Ovary (tissue), 3 donors: ENCODE measurements around the gene BAHCC1.

Experiments used
- CTCF ChIP-seq, 3 donors: fragments of 450-650 bp in 2 of 3; fragments of 200-600 bp in 1 of 3; IDR thresholded peaks; one replicate each; pipeline versions ENCODE4 v1.5.1 to v1.8.0; 2016 to 2022; ENCODE audit warnings: antibody characterized with exemption in 3 of 3, mild to moderate bottlenecking in 1 of 3
- EP300 ChIP-seq: sonication (generic); formaldehyde crosslinking; IDR thresholded peaks from one replicate; pipeline ENCODE4 v1.6.1; 2017; ENCODE audit warnings: antibody characterized with exemption
- POLR2A ChIP-seq: fragments of 450-650 bp; IDR thresholded peaks from one replicate; pipeline ENCODE4 v1.6.1; 2017; ENCODE audit warnings: antibody characterized with exemption, mild to moderate bottlenecking, moderate library complexity
- donor health status: DM: no; HTN: no; CAD: no.

GRCh38 chr17:81424151-81425017, 29.1 kb downstream of the BAHCC1 start:
- TF ChIP-seq CTCF (IDR thresholded peaks at IDR 0.05) (no peak), POLR2A (no peak), EP300 (no peak)
